GM15510 (cell line): ENCODE results near the gene GRIPAP1.

Experiments used
- POLR2A ChIP-seq: IDR thresholded peaks from 3 replicates; pipeline ENCODE4 v1.6.1; 2011; ENCODE audit warnings: borderline replicate concordance; ENCODE audit not compliant: insufficient read length; ENCODE audit errors: extremely low read depth

GRIPAP1 gene

GRCh38 chrX:49003696-49004095, 1.6 kb upstream of the GRIPAP1 start:
- TF ChIP-seq POLR2A = no peak

GRCh38 chrX:49001521-49002090, 458 bp downstream of the GRIPAP1 start:
- TF ChIP-seq POLR2A = no peak

GRCh38 chrX:49000636-49001035, 1.4 kb downstream of the GRIPAP1 start:
- no peak for TF ChIP-seq POLR2A

GRCh38 chrX:48999030-48999429, 3.0 kb downstream of the GRIPAP1 start:
- no peak for TF ChIP-seq POLR2A

- TF ChIP-seq POLR2A = no peak
Measured at GRCh38 chrX:48998391-48998790, 3.7 kb downstream of the GRIPAP1 start.

- no peak for TF ChIP-seq POLR2A
Measured at GRCh38 chrX:48997865-48998264, 4.2 kb downstream of the GRIPAP1 start.

- TF ChIP-seq POLR2A = no peak
Measured at GRCh38 chrX:48997455-48997854, 4.6 kb downstream of the GRIPAP1 start.

- no peak for TF ChIP-seq POLR2A
Measured at GRCh38 chrX:48996969-48997368, 5.1 kb downstream of the GRIPAP1 start.

- no peak for TF ChIP-seq POLR2A
Measured at GRCh38 chrX:48992341-48992740, 9.7 kb downstream of the GRIPAP1 start.

- TF ChIP-seq POLR2A = no peak
Measured at GRCh38 chrX:48989483-48989882, 12.6 kb downstream of the GRIPAP1 start.

- no peak for TF ChIP-seq POLR2A
Measured at GRCh38 chrX:48983896-48984295, 18.2 kb downstream of the GRIPAP1 start.

GRCh38 chrX:48983081-48983480, 19.0 kb downstream of the GRIPAP1 start:
- TF ChIP-seq POLR2A = no peak

GRCh38 chrX:48981178-48981577, 20.9 kb downstream of the GRIPAP1 start:
- no peak for TF ChIP-seq POLR2A

- no peak for TF ChIP-seq POLR2A
Measured at GRCh38 chrX:48978226-48978625, 23.8 kb downstream of the GRIPAP1 start.

GRCh38 chrX:48976086-48976485, 26.0 kb downstream of the GRIPAP1 start:
- TF ChIP-seq POLR2A = no peak

- TF ChIP-seq POLR2A = no peak
Measured at GRCh38 chrX:48975541-48975940, 26.5 kb downstream of the GRIPAP1 start.

GRCh38 chrX:48975041-48975440, 27.0 kb downstream of the GRIPAP1 start:
- TF ChIP-seq POLR2A = no peak

- no peak for TF ChIP-seq POLR2A
Measured at GRCh38 chrX:48974574-48974973, 27.5 kb downstream of the GRIPAP1 start.

GRCh38 chrX:48974033-48974432, 28.0 kb downstream of the GRIPAP1 start:
- no peak for TF ChIP-seq POLR2A
